A673 (cell line): ENCODE measurements around the gene VMAC. TPM values are rescaled to one million over a fixed set of nuclear protein-coding genes. Genes with fewer than 3 reads are reported as not detected.

Source experiments
- BruUV-seq: library from RNA; stranded (reverse); fragments of 400-500 nt; replicated peaks from 2 replicates; lab custom pipeline; 2021; lab: Mats Ljungman, UMichigan
- CTCF ChIA-PET: fragments of 300-600 bp; sonication (Branson Sonifier 250); formaldehyde crosslinking; loops from one replicate; lab custom pipeline; 2022; ENCODE audit warnings: antibody characterized with exemption; lab: Charles Lee
- POLR2A ChIA-PET: fragments of 300-600 bp; sonication (Branson Sonifier 250); formaldehyde crosslinking; loops from one replicate; lab custom pipeline; 2022; ENCODE audit warnings: antibody characterized with exemption; ENCODE audit not compliant: low non-redundant PET; lab: Charles Lee
- DNase-seq: peaks from one replicate; pipeline ENCODE4 v3.0.0-alpha.2; 2015; ENCODE audit warnings: low spot score
- H3K27ac ChIP-seq: fragments of 200-600 bp; sonication (generic); 2 replicates; pipeline ENCODE4 v1.5.1; 2016; ENCODE audit warnings: mixed run types, low read depth, mild to moderate bottlenecking, mixed read lengths, antibody characterized with exemption, low read length; ENCODE audit not compliant: poor library complexity, severe bottlenecking
- H3K27me3 ChIP-seq: fragments of 200-600 bp; sonication (generic); replicated peaks from 2 replicates; pipeline ENCODE4 v1.6.1; 2017; ENCODE audit warnings: mixed run types, low read depth, mild to moderate bottlenecking, mixed read lengths, antibody characterized with exemption, low read length; ENCODE audit not compliant: insufficient read depth, poor library complexity
- H3K36me3 ChIP-seq: fragments of 200-600 bp; sonication (generic); 2 replicates; pipeline ENCODE4 v1.6.1; 2016; ENCODE audit warnings: mixed run types, mild to moderate bottlenecking, mixed read lengths, antibody characterized with exemption, low read length; ENCODE audit not compliant: insufficient read depth, poor library complexity, severe bottlenecking
- H3K4me1 ChIP-seq: fragments of 200-600 bp; sonication (generic); 2 replicates; pipeline ENCODE4 v1.6.1; 2017; ENCODE audit warnings: mixed run types, mild to moderate bottlenecking, mixed read lengths, antibody characterized with exemption, low read length; ENCODE audit not compliant: insufficient read depth, poor library complexity, severe bottlenecking
- H3K4me3 ChIP-seq: fragments of 200-600 bp; sonication (generic); 2 replicates; pipeline ENCODE4 v1.5.1; 2016; ENCODE audit warnings: low read depth, mixed run types, mild to moderate bottlenecking, mixed read lengths, low read length; ENCODE audit not compliant: poor library complexity, severe bottlenecking
- H3K9me3 ChIP-seq: fragments of 200-600 bp; sonication (generic); 2 replicates; pipeline ENCODE4 v1.6.1; 2016; ENCODE audit warnings: mixed run types, low read depth, mild to moderate bottlenecking, mixed read lengths, antibody characterized with exemption, low read length; ENCODE audit not compliant: poor library complexity, severe bottlenecking
- CTCF ChIP-seq: fragments of 300-800, 200-600 bp; sonication (generic); conservative IDR thresholded peaks from 2 replicates; pipeline ENCODE4 v1.5.1; 2017; ENCODE audit warnings: low read depth, mild to moderate bottlenecking, antibody characterized with exemption, low read length, moderate library complexity, mixed read lengths
- EZH2 ChIP-seq: fragments of 200-600 bp; sonication (generic); IDR thresholded peaks from 2 replicates; pipeline ENCODE4 v1.6.1; 2017; ENCODE audit warnings: borderline replicate concordance, low read depth, mild to moderate bottlenecking, mixed read lengths, antibody characterized with exemption, low read length; ENCODE audit not compliant: poor library complexity, severe bottlenecking
- intact Hi-C: fragments of 100-400 bp; cut with micrococcal nuclease; formaldehyde crosslinking; loops from one replicate; pipeline ENCODE4 v1.10.0; 2022; ENCODE audit not compliant: unreplicated experiment
- total RNA-seq: library from RNA; stranded (reverse); gene quantifications from 2 replicates; pipeline ENCODE4 v1.2.3, GENCODE V29; 2021

The VMAC gene
- total RNA-seq, 1 experiment from 2014 or later, result 0.67 TPM

DNA sequence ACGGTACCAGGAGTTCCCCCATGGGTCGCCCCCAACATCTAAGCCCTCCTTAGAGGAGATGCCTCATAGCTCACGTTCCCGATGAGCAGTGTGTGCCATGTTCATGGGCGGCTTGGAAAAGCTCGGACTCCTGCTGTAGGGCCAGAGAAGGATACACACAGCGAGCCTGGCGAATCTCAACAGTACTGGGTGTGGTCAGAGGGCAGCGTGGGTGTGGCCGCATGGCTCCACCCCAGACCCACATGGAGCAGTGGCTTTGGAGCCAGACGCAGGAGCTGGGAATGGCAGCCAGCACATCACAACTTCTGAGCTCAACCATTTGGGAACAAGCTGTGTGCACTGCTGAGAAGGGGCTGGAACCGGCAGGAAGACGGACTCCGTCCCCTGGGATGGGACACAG lies 25.0 kb downstream of the VMAC start:
- Histone ChIP-seq H3K27me3 (no peaks in the 10 kb centered on the region), H3K4me3 (no peak overlapping the region), H3K9me3 (no peaks in the 10 kb centered on the region), H3K27ac (no peak overlapping the region), H3K36me3 (peaks cover 75% of the 10 kb centered on the region), H3K4me1 (no peaks in the 10 kb centered on the region)
- intact Hi-C loops, result no loop called here
- TF ChIP-seq EZH2 (no peak), CTCF (no peak)
- ChIA-PET CTCF (no interaction called here), POLR2A (no interaction called here)
- DNase-seq, result no peak
- BruUV-seq, result no TSS peak

- CTCF ChIA-PET, result no interaction called here
- Histone ChIP-seq H3K27ac (no peak overlapping the region), H3K4me3 (no peak overlapping the region), H3K27me3 (no peaks in the 10 kb centered on the region), H3K4me1 (no peaks in the 10 kb centered on the region), H3K9me3 (no peaks in the 10 kb centered on the region), H3K36me3 (peaks cover 69% of the 10 kb centered on the region)
- TF ChIP-seq CTCF, result no peak
- TF ChIP-seq EZH2, result no peak
- POLR2A ChIA-PET, result no interaction called here
- DNase-seq, result no peak
- intact Hi-C loops, result no loop called here
- no TSS peak for BruUV-seq
Observed at GRCh38 chr19:5931251-5931650, 26.6 kb downstream of the VMAC start.

- POLR2A ChIA-PET, result no interaction called here
- Histone ChIP-seq H3K36me3 (peaks cover 64% of the 10 kb centered on the region), H3K27me3 (no peaks in the 10 kb centered on the region), H3K9me3 (no peaks in the 10 kb centered on the region), H3K4me3 (no peak overlapping the region), H3K4me1 (no peaks in the 10 kb centered on the region), H3K27ac (no peak overlapping the region)
- no TSS peak for BruUV-seq
- no peak for DNase-seq
- intact Hi-C loops, result no loop called here
- CTCF ChIA-PET, result no interaction called here
- no peak for TF ChIP-seq EZH2
- TF ChIP-seq CTCF, result no peak
Observed at GRCh38 chr19:5932146-5932545, 27.5 kb downstream of the VMAC start.
